ENCODE data around the gene FHIP1B.

The FHIP1B gene

GRCh38 chr11:6237266-6237665, 2.8 kb upstream of the FHIP1B start:
- no peak overlapping the region for H3K27ac ChIP-seq
- DNase-seq = no peak
- H3K27me3 ChIP-seq (ENCODE audit: insufficient read depth, low read depth, severe bottlenecking) = peaks cover 3% of the 10 kb centered on the region
- no peak for TF ChIP-seq CTCF (IDR thresholded peaks at IDR 0.05; ENCODE audit: low read depth, low read length)
- no peaks in the 10 kb centered on the region; the same call in 1 of the 2 replicates for H3K36me3 ChIP-seq
- H3K9me3 ChIP-seq (ENCODE audit: severe bottlenecking) = no peaks in the 10 kb centered on the region
- H3K4me3 ChIP-seq (ENCODE audit: low read depth, low read length) = no peak overlapping the region

- Histone ChIP-seq H3K9me3 (ENCODE audit: severe bottlenecking) (no peaks in the 10 kb centered on the region), H3K36me3 (no peaks in the 10 kb centered on the region; the same call in 1 of the 2 replicates), H3K27ac (peak overlapping the region; percentile 45), H3K4me3 (ENCODE audit: low read depth, low read length) (peak overlapping the region; percentile 91), H3K27me3 (ENCODE audit: insufficient read depth, low read depth, severe bottlenecking) (peaks cover 1% of the 10 kb centered on the region)
- no peak for DNase-seq
- TF ChIP-seq CTCF (IDR thresholded peaks at IDR 0.05; ENCODE audit: low read depth, low read length) = no peak
Measured at GRCh38 chr11:6233984-6234386, 451 bp downstream of the FHIP1B start.

GRCh38 chr11:6232899-6233298, 1.5 kb downstream of the FHIP1B start:
- no peaks in the 10 kb centered on the region for H3K9me3 ChIP-seq (ENCODE audit: severe bottlenecking)
- DNase-seq = no peak
- H3K4me3 ChIP-seq (ENCODE audit: low read depth, low read length) = no peak overlapping the region
- H3K27ac ChIP-seq = no peak overlapping the region
- no peaks in the 10 kb centered on the region; the same call in 1 of the 2 replicates for H3K36me3 ChIP-seq
- TF ChIP-seq CTCF (IDR thresholded peaks at IDR 0.05; ENCODE audit: low read depth, low read length) = no peak
- H3K27me3 ChIP-seq (ENCODE audit: insufficient read depth, low read depth, severe bottlenecking) = no peaks in the 10 kb centered on the region

GRCh38 chr11:6229911-6230310, 4.5 kb downstream of the FHIP1B start:
- DNase-seq = no peak
- Histone ChIP-seq H3K9me3 (ENCODE audit: severe bottlenecking) (no peaks in the 10 kb centered on the region), H3K27ac (no peak overlapping the region), H3K36me3 (no peaks in the 10 kb centered on the region; the same call in 1 of the 2 replicates), H3K4me3 (ENCODE audit: low read depth, low read length) (no peak overlapping the region), H3K27me3 (ENCODE audit: insufficient read depth, low read depth, severe bottlenecking) (no peaks in the 10 kb centered on the region)
- TF ChIP-seq CTCF (IDR thresholded peaks at IDR 0.05; ENCODE audit: low read depth, low read length) = no peak

- H3K27me3 ChIP-seq (ENCODE audit: insufficient read depth, low read depth, severe bottlenecking) = no peaks in the 10 kb centered on the region
- H3K9me3 ChIP-seq (ENCODE audit: severe bottlenecking) = no peaks in the 10 kb centered on the region
- no peak for TF ChIP-seq CTCF (IDR thresholded peaks at IDR 0.05; ENCODE audit: low read depth, low read length)
Measured at GRCh38 chr11:6228520-6228919, 5.9 kb downstream of the FHIP1B start.

GRCh38 chr11:6225896-6226295, 8.5 kb downstream of the FHIP1B start:
- TF ChIP-seq CTCF (IDR thresholded peaks at IDR 0.05; ENCODE audit: low read depth, low read length) = no peak

More at GRCh38 chr11:6228520-6228919, 5.9 kb downstream of the FHIP1B start:
- Histone ChIP-seq H3K27ac (no peak overlapping the region), H3K36me3 (peaks cover 7% of the 10 kb centered on the region), H3K4me3 (ENCODE audit: low read depth, low read length) (no peak overlapping the region)
- no peak for DNase-seq

More at GRCh38 chr11:6225896-6226295, 8.5 kb downstream of the FHIP1B start:
- no peaks in the 10 kb centered on the region for H3K27me3 ChIP-seq (ENCODE audit: insufficient read depth, low read depth, severe bottlenecking)
- H3K27ac ChIP-seq = no peak overlapping the region
- H3K9me3 ChIP-seq (ENCODE audit: severe bottlenecking) = no peaks in the 10 kb centered on the region
- DNase-seq = no peak
- no peak overlapping the region for H3K4me3 ChIP-seq (ENCODE audit: low read depth, low read length)
- H3K36me3 ChIP-seq = peaks cover 29% of the 10 kb centered on the region

Data from WERI-Rb-1 (cell line).